B cell (primary cell): Measurements from ENCODE around the gene MCTP1. TPM values are rescaled to one million over a fixed set of nuclear protein-coding genes. Genes with fewer than 3 reads are reported as not detected.

ENCODE experiments used
- ATAC-seq: fragments of 200-7000 bp; cut with Tn5 transposase; one replicate; pipeline ENCODE4 v1.10.0; 2021; ENCODE audit warnings: low read depth, mild to moderate bottlenecking, moderate number of reproducible peaks, moderate library complexity
- CTCF ChIA-PET: fragments of 350-600 bp; sonication (Branson Sonifier 250); formaldehyde crosslinking; loops from one replicate; lab custom pipeline; 2021; ENCODE audit warnings: antibody characterized with exemption, inconsistent platforms; lab: Charles Lee
- POLR2A ChIA-PET: fragments of 350-600 bp; sonication (Branson Sonifier 250); formaldehyde crosslinking; loops from one replicate; lab custom pipeline; 2021; ENCODE audit warnings: antibody characterized with exemption; lab: Charles Lee
- DNase-seq: peaks from one replicate; pipeline ENCODE4 v3.0.0; 2013
- H2AFZ ChIP-seq: 2 replicates; pipeline ENCODE4 v1.6.1; 2012; ENCODE audit warnings: mild to moderate bottlenecking, low read depth, low read length; ENCODE audit not compliant: insufficient read depth, poor library complexity, severe bottlenecking
- H3K27ac ChIP-seq, 2 donors: 1 replicate in 1 of 2; 2 replicates in 1 of 2; pipeline ENCODE4 v1.5.1; 2012 to 2013; ENCODE audit warnings: low read length in 2 of 2, mild to moderate bottlenecking in 2 of 2, moderate library complexity in 1 of 2
- H3K27me3 ChIP-seq, 4 experiments: fragments of 200-600 bp in 1 of 4; sonication (generic) in 1 of 4; replicated peaks in 1 of 4; 1 replicate in 2 of 4; 2 replicates in 2 of 4; pipeline versions ENCODE4 v1.6.1 to v1.7.0; 2013 to 2016; ENCODE audit warnings: low read length in 3 of 4, mild to moderate bottlenecking in 2 of 4, mixed read lengths in 1 of 4, moderate library complexity in 1 of 4; ENCODE audit not compliant: insufficient read depth in 4 of 4, control insufficient read depth in 3 of 4; ENCODE audit errors: control extremely low read depth in 1 of 4
- H3K36me3 ChIP-seq, 2 experiments: replicated peaks in 1 of 2; 1 replicate in 1 of 2; 2 replicates in 1 of 2; pipeline versions ENCODE4 v1.6.1 to v1.7.1; 2013; ENCODE audit warnings: low read length in 1 of 2; ENCODE audit not compliant: insufficient read depth in 2 of 2, control insufficient read depth in 1 of 2; ENCODE audit errors: control extremely low read depth in 1 of 2, extremely low read depth in 1 of 2
- H3K4me1 ChIP-seq, 2 donors: fragments of 200-600 bp in 1 of 2; sonication (generic) in 1 of 2; 1 replicate in 1 of 2; 2 replicates in 1 of 2; pipeline versions ENCODE4 v1.5.1 to v1.6.1; 2013 to 2017; ENCODE audit warnings: low read length in 2 of 2; ENCODE audit not compliant: control insufficient read depth in 2 of 2, insufficient read depth in 2 of 2
- H3K4me2 ChIP-seq: replicated peaks from 2 replicates; pipeline ENCODE3; 2012; ENCODE audit warnings: mild to moderate bottlenecking, low read depth, low read length; ENCODE audit not compliant: poor library complexity, severe bottlenecking
- H3K4me3 ChIP-seq, 5 experiments: fragments of 200-600 bp in 1 of 5; sonication (generic) in 1 of 5; 1 replicate in 3 of 5; 2 replicates in 2 of 5; pipeline versions ENCODE4 v1.5.1 to v1.7.0; 2011 to 2016; ENCODE audit warnings: low read length in 4 of 5, mild to moderate bottlenecking in 4 of 5, low read depth in 2 of 5, control low read depth in 1 of 5, moderate library complexity in 1 of 5; ENCODE audit not compliant: insufficient read depth in 1 of 5; ENCODE audit errors: control extremely low read depth in 1 of 5, extremely low read depth in 1 of 5
- H3K79me2 ChIP-seq: fragments of 200-600 bp; sonication (generic); one replicate; pipeline ENCODE4 v1.6.0; 2016; ENCODE audit warnings: low read length; ENCODE audit not compliant: control insufficient read depth, insufficient read depth
- H3K9ac ChIP-seq: fragments of 200-600 bp; sonication (generic); 2 replicates; pipeline ENCODE4 v1.6.1; 2017; ENCODE audit warnings: mild to moderate bottlenecking, low read length, moderate library complexity
- H3K9me3 ChIP-seq, 3 donors: one replicate each; pipeline versions ENCODE4 v1.6.1 to v1.7.1; 2013; ENCODE audit warnings: low read length in 2 of 3; ENCODE audit not compliant: control insufficient read depth in 2 of 3, insufficient read depth in 1 of 3; ENCODE audit errors: control extremely low read depth in 1 of 3
- H4K20me1 ChIP-seq: 2 replicates; pipeline ENCODE4 v1.6.0; 2012; ENCODE audit warnings: mild to moderate bottlenecking, low read length; ENCODE audit not compliant: insufficient read depth, control insufficient read depth, poor library complexity, severe bottlenecking
- H3K27ac Mint-ChIP-seq: one replicate; pipeline ENCODE4 v1.8.0; 2021; ENCODE audit warnings: mixed read lengths
- H3K27me3 Mint-ChIP-seq: one replicate; pipeline ENCODE4 v1.8.0; 2021; ENCODE audit warnings: mixed read lengths
- H3K4me1 Mint-ChIP-seq: one replicate; pipeline ENCODE4 v1.8.0; 2021; ENCODE audit warnings: mixed read lengths
- H3K4me3 Mint-ChIP-seq: one replicate; pipeline ENCODE4 v1.8.0; 2021; ENCODE audit warnings: mixed read lengths
- H3K9me3 Mint-ChIP-seq: one replicate; pipeline ENCODE4 v1.8.0; 2022; ENCODE audit warnings: mixed read lengths; ENCODE audit not compliant: insufficient read depth
- CTCF ChIP-seq: fragments of 200-600 bp; IDR thresholded peaks from one replicate; pipeline ENCODE4 v1.8.0; 2022; ENCODE audit warnings: antibody characterized with exemption, mild to moderate bottlenecking
- EZH2 ChIP-seq: IDR thresholded peaks from 2 replicates; pipeline ENCODE4 v1.6.1; 2012; ENCODE audit warnings: borderline replicate concordance, low read depth, mild to moderate bottlenecking, moderate library complexity, low read length; ENCODE audit not compliant: insufficient read depth, poor library complexity, severe bottlenecking
- WGBS: methylation state at CpG from one replicate; pipeline ENCODE4 v1.1.5; 2013; ENCODE audit warnings: missing lambda C conversion rate; ENCODE audit not compliant: insufficient coverage; 5-methylcytosine and 5-hydroxymethylcytosine counted together
- intact Hi-C: fragments of 100-400 bp; cut with micrococcal nuclease; formaldehyde crosslinking; loops from one replicate; pipeline ENCODE4 v1.10.0; 2022
- polyA plus RNA-seq: library from polyadenylated mRNA; depleted of rRNA; stranded (reverse); fragments of >200 nt; gene quantifications from 2 replicates; pipeline ENCODE4 v1.2.3, GENCODE V29; 2012
- total RNA-seq, 2 donors: library from RNA; stranded (reverse); fragments of 120-200 nt in 1 of 2; gene quantifications; 1 replicate in 1 of 2; 2 replicates in 1 of 2; pipeline versions ENCODE4 v1.2.3 to v1.2.4, GENCODE V29; 2013 to 2022

MCTP1 gene
- total and polyA plus RNA-seq, 2 donors (not counting 1 experiment from before 2014, with no cell fraction given): 0.42 to 2.5 TPM

- H3K4me3 ChIP-seq: no peak overlapping the region
- H2AFZ ChIP-seq: no peak overlapping the region
- H3K4me1 ChIP-seq: no peaks in the 10 kb centered on the region
- no CpG with 5 or more reads among the region's 1 CpG for WGBS
- peaks cover 9% of the 10 kb centered on the region for H3K9me3 Mint-ChIP-seq
- no peak overlapping the region for H3K27ac ChIP-seq
- H4K20me1 ChIP-seq: no peaks in the 10 kb centered on the region
- H3K9ac ChIP-seq: no peak overlapping the region
- H3K27me3 ChIP-seq: no peaks in the 10 kb centered on the region
- no peak overlapping the region for H3K27ac Mint-ChIP-seq
- no peaks in the 10 kb centered on the region for H3K4me1 Mint-ChIP-seq
- TF ChIP-seq EZH2: no peak
- no peak for TF ChIP-seq CTCF
- H3K27me3 Mint-ChIP-seq: no peaks in the 10 kb centered on the region
- DNase-seq (no peak), ATAC-seq (no peak)
- H3K9me3 ChIP-seq: peaks cover 0 to 10% (median 1%) of the 10 kb centered on the region in 3 donors
- no peak overlapping the region for H3K4me3 Mint-ChIP-seq
- H3K36me3 ChIP-seq: no peaks in the 10 kb centered on the region
- CTCF ChIA-PET: no interaction called here
- POLR2A ChIA-PET: no interaction called here
- H3K4me2 ChIP-seq: no peak overlapping the region
- no peaks in the 10 kb centered on the region for H3K79me2 ChIP-seq
- intact Hi-C loops: no loop called here
These were observed 308.0 kb downstream of the MCTP1 start for GRCh38 chr5:94976853-94977252.

DNA sequence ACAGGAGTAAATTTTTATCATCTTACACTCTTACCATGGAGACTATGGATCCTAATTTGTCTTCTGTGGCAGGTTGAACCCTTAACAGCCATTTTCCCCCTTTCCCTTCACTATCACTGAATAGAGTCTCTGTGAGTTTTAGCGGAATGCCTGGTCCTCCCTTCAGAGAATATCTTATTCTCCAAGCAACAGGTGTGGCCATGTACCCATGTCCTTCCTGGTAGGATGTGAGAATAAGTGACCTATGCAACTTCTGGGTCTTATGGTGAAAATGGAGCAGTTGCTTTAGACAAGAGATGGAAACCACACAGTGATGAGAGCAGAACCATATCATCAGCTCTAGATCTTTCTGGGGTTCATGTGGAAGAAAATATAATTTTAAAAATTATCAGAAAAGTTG lies 312.6 kb downstream of the MCTP1 start:
- DNase-seq (no peak), ATAC-seq (no peak)
- Mint-ChIP-seq H3K9me3 (peaks cover 9% of the 10 kb centered on the region), H3K4me3 (no peak overlapping the region), H3K27me3 (no peaks in the 10 kb centered on the region), H3K27ac (no peak overlapping the region), H3K4me1 (no peaks in the 10 kb centered on the region)
- TF ChIP-seq CTCF: no peak
- no peak for TF ChIP-seq EZH2
- H3K4me2 ChIP-seq: no peak overlapping the region
- no peaks in the 10 kb centered on the region for H3K79me2 ChIP-seq
- peaks cover 0 to 4% (median 0%) of the 10 kb centered on the region in 3 donors for H3K9me3 ChIP-seq
- no peak overlapping the region for H2AFZ ChIP-seq
- CTCF ChIA-PET: no interaction called here
- no peaks in the 10 kb centered on the region for H3K4me1 ChIP-seq
- H3K27ac ChIP-seq: no peak overlapping the region
- H3K4me3 ChIP-seq: no peak overlapping the region
- POLR2A ChIA-PET: no interaction called here
- H4K20me1 ChIP-seq: no peaks in the 10 kb centered on the region
- intact Hi-C loops: no loop called here
- WGBS: no CpG with 5 or more reads among the region's 1 CpG
- no peak overlapping the region for H3K9ac ChIP-seq
- no peaks in the 10 kb centered on the region for H3K27me3 ChIP-seq
- no peaks in the 10 kb centered on the region for H3K36me3 ChIP-seq
